Medulla oblongata (tissue), 1 donor: ENCODE data around the gene CEP350.

Experiments used
- DNase-seq: peaks from one replicate; pipeline ENCODE4 v3.0.0-alpha.2; 2015; ENCODE audit errors: extremely low spot score

CEP350 gene

GRCh38 chr1:180155182-180155682 lies 200.6 kb downstream of the CEP350 start:
- DNase-seq: peak; percentile 22

DNA sequence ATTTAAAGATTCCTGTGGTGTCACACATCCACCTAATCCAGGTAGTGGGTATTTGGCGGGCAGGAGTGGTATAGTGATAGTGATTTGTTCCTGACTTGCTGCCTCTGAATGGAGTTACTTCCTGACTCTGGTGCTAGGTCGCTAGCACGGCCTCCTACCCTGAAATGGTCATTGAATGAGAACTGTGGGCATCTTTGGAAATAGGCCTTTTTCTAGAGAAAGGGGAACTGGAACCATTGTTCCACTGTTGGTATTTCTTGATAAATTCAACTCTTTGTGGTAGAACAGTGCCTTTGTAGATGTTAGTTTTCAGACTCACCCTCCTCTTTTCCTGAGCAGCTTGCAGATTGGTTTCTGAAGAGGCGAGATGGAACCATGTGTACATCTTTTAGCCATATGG lies 201.6 kb downstream of the CEP350 start:
- peak; percentile 64 for DNase-seq

DNA sequence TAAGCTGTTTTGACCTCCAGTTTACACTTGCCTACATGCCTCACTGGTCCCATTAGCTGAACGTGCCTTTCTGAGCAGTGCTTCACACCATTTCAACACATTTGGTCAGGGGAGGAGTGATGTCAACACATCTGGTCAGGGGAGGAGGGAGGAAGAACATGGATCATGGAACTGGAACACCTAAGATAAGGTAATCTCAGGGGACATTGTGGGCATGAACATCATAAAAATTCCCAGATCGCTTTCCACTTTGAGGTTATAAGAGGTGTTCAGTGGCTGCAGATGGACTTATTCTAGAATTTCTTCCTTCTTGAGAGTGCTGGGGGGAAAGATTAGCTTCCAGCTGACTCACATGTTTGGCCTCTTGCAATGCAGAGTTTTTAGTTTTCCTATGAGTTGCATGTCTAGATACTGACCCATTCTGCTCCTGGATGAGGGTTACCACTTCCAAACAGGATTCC lies 202.1 kb downstream of the CEP350 start:
- no peak for DNase-seq

GRCh38 chr1:180157108-180157507 lies 202.5 kb downstream of the CEP350 start:
- no peak for DNase-seq

- DNase-seq: no peak
Observed at GRCh38 chr1:180157576-180158057, 203.0 kb downstream of the CEP350 start.

GRCh38 chr1:180158149-180159147 lies 203.8 kb downstream of the CEP350 start:
- DNase-seq: no peak

DNA sequence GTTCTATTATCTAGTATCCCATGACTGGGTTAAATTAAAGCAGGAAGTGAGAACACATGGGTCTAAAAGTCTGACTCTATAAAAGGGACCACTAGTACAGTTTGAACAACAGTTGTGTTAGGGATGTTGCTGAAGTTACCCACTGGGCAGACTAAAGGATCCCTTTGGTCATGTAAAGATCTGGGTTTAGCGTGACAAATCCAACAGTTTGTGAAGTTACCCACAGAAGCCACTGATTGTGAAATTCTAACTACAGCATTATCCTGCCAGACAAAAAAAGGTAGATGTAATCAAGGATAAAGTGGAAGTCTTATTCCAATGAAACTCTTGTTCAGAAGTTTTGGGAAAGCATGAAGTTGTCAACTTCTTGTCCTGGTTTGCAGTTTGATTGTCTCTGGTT lies 205.7 kb downstream of the CEP350 start:
- no peak for DNase-seq

DNA sequence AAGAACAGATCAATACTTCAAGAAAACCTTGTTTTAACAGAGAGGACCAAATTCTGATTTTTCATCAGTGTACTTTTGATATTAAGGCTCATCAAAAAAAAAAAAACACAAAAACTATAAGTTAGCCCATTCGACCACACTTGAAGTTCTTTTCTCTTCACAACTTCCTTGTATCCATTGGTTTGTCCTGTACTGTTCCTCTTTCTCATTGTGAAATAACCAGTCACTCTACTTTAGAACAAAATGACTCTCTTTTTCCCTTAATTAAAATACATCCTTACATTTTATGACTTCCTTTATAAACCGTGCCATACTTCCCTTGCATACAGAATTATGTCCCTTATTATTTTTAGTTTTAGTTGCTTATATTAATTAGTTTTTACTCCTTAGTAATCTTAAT lies 208.4 kb downstream of the CEP350 start:
- DNase-seq: no peak
